GM18526 (cell line): ENCODE measurements around the gene FOXO3.

Experiments
- POLR2A ChIP-seq: IDR thresholded peaks from 3 replicates; pipeline ENCODE4 v1.6.1; 2011; ENCODE audit not compliant: insufficient read length; ENCODE audit errors: extremely low read depth

FOXO3 gene

GRCh38 chr6:108597572-108598304 is 37.0 kb downstream of the FOXO3 start:
- no peak for TF ChIP-seq POLR2A

- no peak for TF ChIP-seq POLR2A
These were observed 37.7 kb downstream of the FOXO3 start for GRCh38 chr6:108598305-108598863.

- no peak for TF ChIP-seq POLR2A
These were observed 43.4 kb downstream of the FOXO3 start for GRCh38 chr6:108604156-108604555.

GRCh38 chr6:108606250-108606690 is 45.6 kb downstream of the FOXO3 start:
- no peak for TF ChIP-seq POLR2A

- no peak for TF ChIP-seq POLR2A
These were observed 47.9 kb downstream of the FOXO3 start for GRCh38 chr6:108608453-108609275.

- no peak for TF ChIP-seq POLR2A
These were observed 48.6 kb downstream of the FOXO3 start for GRCh38 chr6:108609276-108609769.

- TF ChIP-seq POLR2A: no peak
These were observed 49.6 kb downstream of the FOXO3 start for GRCh38 chr6:108610270-108610839.

GRCh38 chr6:108610957-108611586 is 50.4 kb downstream of the FOXO3 start:
- TF ChIP-seq POLR2A: no peak

- no peak for TF ChIP-seq POLR2A
These were observed 52.1 kb downstream of the FOXO3 start for GRCh38 chr6:108612852-108613251.

GRCh38 chr6:108616544-108616943 is 55.8 kb downstream of the FOXO3 start:
- TF ChIP-seq POLR2A: no peak

- TF ChIP-seq POLR2A: no peak
These were observed 56.3 kb downstream of the FOXO3 start for GRCh38 chr6:108616973-108617372.

- no peak for TF ChIP-seq POLR2A
These were observed 58.0 kb downstream of the FOXO3 start for GRCh38 chr6:108618623-108619152.

GRCh38 chr6:108619431-108620197 is 58.9 kb downstream of the FOXO3 start:
- no peak for TF ChIP-seq POLR2A

GRCh38 chr6:108621117-108621516 is 60.4 kb downstream of the FOXO3 start:
- no peak for TF ChIP-seq POLR2A
